ENCODE data around the gene SOAT2. TPM values are rescaled to one million over a fixed set of nuclear protein-coding genes. Genes with fewer than 3 reads are reported as not detected.

Gene SOAT2, protein sequence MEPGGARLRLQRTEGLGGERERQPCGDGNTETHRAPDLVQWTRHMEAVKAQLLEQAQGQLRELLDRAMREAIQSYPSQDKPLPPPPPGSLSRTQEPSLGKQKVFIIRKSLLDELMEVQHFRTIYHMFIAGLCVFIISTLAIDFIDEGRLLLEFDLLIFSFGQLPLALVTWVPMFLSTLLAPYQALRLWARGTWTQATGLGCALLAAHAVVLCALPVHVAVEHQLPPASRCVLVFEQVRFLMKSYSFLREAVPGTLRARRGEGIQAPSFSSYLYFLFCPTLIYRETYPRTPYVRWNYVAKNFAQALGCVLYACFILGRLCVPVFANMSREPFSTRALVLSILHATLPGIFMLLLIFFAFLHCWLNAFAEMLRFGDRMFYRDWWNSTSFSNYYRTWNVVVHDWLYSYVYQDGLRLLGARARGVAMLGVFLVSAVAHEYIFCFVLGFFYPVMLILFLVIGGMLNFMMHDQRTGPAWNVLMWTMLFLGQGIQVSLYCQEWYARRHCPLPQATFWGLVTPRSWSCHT
- total RNA-seq (under 1 TPM in 2 of 6 donors, not detected in 4; 0.09 to 0.18 TPM), polyA plus RNA-seq (under 1 TPM; 0.15 to 0.54 TPM)

DNA sequence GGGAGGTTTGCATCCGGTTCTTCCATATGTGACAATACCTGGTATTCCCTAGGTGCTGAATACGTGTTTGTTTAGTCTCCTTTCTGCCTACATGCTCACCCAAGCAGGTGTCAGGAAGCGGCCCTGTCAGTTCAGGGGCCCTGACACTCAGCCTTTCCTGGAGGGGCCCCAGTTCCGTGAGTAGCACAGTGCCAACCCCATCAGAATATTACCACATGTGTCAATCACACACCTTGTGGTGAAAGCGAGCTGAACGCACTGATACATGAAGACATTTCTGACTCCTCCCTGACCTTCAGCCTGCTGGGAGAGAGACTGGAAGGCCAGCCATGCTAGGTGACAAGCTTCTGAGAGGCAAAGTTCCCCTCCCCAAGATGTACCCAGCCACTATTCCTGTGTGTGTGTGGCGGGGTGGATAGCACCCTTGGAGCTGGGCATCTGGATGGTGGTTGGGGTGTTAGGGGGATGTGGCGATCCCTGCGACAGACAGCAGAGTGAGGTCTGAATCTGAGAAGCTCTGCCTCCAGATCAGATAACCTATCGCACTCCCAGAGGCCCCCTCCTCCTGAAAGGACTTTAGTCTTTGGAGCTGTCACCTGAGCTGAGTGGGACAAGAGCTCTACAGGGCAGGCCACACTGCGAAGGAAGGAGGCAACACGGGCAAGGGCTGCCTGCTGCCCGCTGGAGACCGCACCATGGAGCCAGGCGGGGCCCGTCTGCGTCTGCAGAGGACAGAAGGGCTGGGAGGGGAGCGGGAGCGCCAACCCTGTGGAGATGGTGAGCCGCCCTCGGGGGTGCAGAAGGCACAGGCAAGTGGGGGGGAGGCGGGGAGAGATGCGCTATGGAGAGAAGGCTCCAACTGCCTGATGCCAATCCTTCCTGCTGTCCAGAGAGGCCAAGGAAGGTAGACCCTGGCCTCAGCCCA is at the start of gene SOAT2:
Gene SOAT2 (plus strand): TSS at position 604 of the 925 bp plus-strand sequence. CDS start 92 bp downstream, at position 696.
- Histone ChIP-seq H3K27ac (peak within 1 kb of the TSS; percentile 53 to 89 (median 72)), H3K27me3 (no peaks in the 10 kb centered on the region), H3K4me3 (no peak within 1 kb of the TSS), H3K4me1 (peaks cover 6 to 22% (median 14%) of the 10 kb centered on the region in 3 donors), H3K9me3 (no peaks in the 10 kb centered on the region), H3K36me3 (no peaks in the 10 kb centered on the region)
- DNase-seq = peak in 1 of 6 donors; percentile 34
- TF ChIP-seq, protein P1, sequence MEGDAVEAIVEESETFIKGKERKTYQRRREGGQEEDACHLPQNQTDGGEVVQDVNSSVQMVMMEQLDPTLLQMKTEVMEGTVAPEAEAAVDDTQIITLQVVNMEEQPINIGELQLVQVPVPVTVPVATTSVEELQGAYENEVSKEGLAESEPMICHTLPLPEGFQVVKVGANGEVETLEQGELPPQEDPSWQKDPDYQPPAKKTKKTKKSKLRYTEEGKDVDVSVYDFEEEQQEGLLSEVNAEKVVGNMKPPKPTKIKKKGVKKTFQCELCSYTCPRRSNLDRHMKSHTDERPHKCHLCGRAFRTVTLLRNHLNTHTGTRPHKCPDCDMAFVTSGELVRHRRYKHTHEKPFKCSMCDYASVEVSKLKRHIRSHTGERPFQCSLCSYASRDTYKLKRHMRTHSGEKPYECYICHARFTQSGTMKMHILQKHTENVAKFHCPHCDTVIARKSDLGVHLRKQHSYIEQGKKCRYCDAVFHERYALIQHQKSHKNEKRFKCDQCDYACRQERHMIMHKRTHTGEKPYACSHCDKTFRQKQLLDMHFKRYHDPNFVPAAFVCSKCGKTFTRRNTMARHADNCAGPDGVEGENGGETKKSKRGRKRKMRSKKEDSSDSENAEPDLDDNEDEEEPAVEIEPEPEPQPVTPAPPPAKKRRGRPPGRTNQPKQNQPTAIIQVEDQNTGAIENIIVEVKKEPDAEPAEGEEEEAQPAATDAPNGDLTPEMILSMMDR (IDR thresholded peaks at IDR 0.05) = no peak
- WGBS, 2 donors = 75 to 77% methylated on average over 23 of the region's 23 CpGs
- intact Hi-C loops (cut with DNase I) = no loop called here
- ATAC-seq = peak in 3 of 4 donors; percentile 7 to 13 (median 11)
- FAIRE-seq = no peak

DNA sequence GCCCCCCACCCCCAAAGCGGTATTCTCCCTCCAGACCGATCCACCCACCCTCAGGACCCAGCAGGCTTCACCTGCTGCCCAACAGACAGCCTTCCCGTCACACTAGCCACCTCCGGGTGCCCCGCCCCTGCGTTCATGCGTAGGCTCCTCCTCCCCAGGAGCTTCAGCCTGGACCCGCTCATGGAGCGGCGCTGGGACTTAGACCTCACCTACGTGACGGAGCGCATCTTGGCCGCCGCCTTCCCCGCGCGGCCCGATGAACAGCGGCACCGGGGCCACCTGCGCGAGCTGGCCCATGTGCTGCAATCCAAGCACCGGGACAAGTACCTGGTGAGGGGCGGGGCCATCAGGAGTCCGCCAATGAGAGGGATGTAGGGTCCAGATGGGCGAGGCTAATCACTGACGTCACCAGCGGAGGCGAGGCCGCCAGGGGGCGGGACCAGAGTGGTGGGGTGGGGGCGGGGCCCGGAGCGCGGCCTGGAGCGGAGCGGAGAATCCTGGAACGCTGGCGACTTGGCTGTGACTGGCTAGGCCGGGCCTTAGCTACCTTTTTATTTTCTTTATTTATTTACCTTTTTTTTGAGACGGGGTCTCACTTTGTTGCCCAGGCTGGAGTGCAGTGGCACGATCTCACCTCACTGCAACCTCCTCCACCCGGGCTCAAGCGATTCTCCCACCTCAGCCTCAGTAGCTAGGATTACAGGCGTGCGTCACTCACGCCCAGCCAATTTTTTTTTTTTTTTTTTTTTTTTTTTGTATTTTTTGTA is 49.0 kb upstream of the SOAT2 start:
- Histone ChIP-seq H3K27me3 (no peaks in the 10 kb centered on the region), H3K4me1 (peaks cover 27 to 37% (median 35%) of the 10 kb centered on the region in 3 donors), H3K4me3 (peak overlapping the region; percentile 31 to 59 (median 36)), H3K27ac (peak overlapping the region; percentile 82 to 99 (median 98)), H3K9me3 (no peaks in the 10 kb centered on the region), H3K36me3 (no peaks in the 10 kb centered on the region)
- FAIRE-seq (no peak), ATAC-seq (peak; percentile 72 to 84 (median 80)), DNase-seq (peak; percentile 96 to 98 (median 97))
- TF ChIP-seq, protein P1 (IDR thresholded peaks at IDR 0.05) = peak in 1 of 4 donors; percentile 16
- intact Hi-C loops (cut with DNase I) = no loop called here
- 2 to 6% methylated on average over 48 of the region's 48 CpGs for WGBS, 2 donors

- TF ChIP-seq, protein P1 (IDR thresholded peaks at IDR 0.05) = no peak
- no peak for ATAC-seq
- 79 to 84% methylated on average over 15 of the region's 15 CpGs for WGBS, 2 donors
- Histone ChIP-seq H3K36me3 (no peaks in the 10 kb centered on the region), H3K27ac (no peak overlapping the region), H3K4me3 (no peak overlapping the region), H3K4me1 (peaks cover 23 to 32% (median 29%) of the 10 kb centered on the region in 3 donors), H3K27me3 (no peaks in the 10 kb centered on the region), H3K9me3 (no peaks in the 10 kb centered on the region)
- intact Hi-C loops (cut with DNase I) = no loop called here
- peak in 4 of 6 donors; percentile 41 to 77 (median 47) for DNase-seq
- no peak for FAIRE-seq
Observed at GRCh38 chr12:53055471-53056266, 47.6 kb upstream of the SOAT2 start.

GRCh38 chr12:53056296-53056695 is 47.0 kb upstream of the SOAT2 start:
- H3K27ac ChIP-seq = no peak overlapping the region
- WGBS, 2 donors = 87 to 88% methylated on average over 5 of the region's 5 CpGs
- no peaks in the 10 kb centered on the region for H3K36me3 ChIP-seq
- peaks cover 25 to 34% (median 29%) of the 10 kb centered on the region in 3 donors for H3K4me1 ChIP-seq
- H3K27me3 ChIP-seq = no peaks in the 10 kb centered on the region
- TF ChIP-seq, protein P1 (IDR thresholded peaks at IDR 0.05) = no peak
- no peak for FAIRE-seq
- DNase-seq = peak in 2 of 6 donors; percentile 11 to 29
- no peak for ATAC-seq
- intact Hi-C loops (cut with DNase I) = no loop called here
- H3K4me3 ChIP-seq = no peak overlapping the region
- H3K9me3 ChIP-seq = no peaks in the 10 kb centered on the region
